ENCODE measurements around the gene ZSWIM3.
"Not testable (repeated sequence)": the region's sequence is repeated elsewhere in the genome, so short reads cannot be mapped to it uniquely, and the experiment has no call there.

Gene ZSWIM3

DNA sequence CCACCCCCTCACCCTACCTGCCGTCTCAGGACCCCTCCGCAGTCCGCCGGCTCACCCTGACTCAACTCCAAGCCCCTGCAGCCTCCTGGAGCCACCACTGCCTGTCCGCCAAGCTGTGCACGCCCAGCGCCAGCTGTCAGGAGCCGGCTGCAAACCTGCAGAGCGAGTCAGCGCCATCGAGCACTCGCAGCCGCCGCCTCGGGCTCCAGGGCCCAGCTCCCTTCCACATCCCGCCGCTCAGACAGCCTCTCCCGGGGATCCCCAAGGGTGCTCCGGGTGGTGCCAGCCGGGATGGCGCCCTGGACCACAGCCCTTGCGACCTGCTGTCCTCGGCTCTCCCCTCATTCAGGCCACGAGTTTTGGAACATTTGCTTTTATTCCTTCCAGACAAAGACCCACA is 34.6 kb upstream of the ZSWIM3 start:
- Mint-ChIP-seq H3K9me3 (no peaks in the 10 kb centered on the region), H3K4me1 (peaks cover 15% of the 10 kb centered on the region), H3K36me3 (ENCODE audit: insufficient read depth) (peaks cover 6% of the 10 kb centered on the region), H3K27ac (ENCODE audit: low read depth) (no peak overlapping the region), H3K27me3 (peaks cover 34% of the 10 kb centered on the region), H3K4me3 (no peak overlapping the region)
- ATAC-seq (replicated peaks; ENCODE audit: extremely low read depth, poor library complexity, severe bottlenecking) (no peak), DNase-seq (ENCODE audit: low spot score in 2 of 2) (no peak)

DNA sequence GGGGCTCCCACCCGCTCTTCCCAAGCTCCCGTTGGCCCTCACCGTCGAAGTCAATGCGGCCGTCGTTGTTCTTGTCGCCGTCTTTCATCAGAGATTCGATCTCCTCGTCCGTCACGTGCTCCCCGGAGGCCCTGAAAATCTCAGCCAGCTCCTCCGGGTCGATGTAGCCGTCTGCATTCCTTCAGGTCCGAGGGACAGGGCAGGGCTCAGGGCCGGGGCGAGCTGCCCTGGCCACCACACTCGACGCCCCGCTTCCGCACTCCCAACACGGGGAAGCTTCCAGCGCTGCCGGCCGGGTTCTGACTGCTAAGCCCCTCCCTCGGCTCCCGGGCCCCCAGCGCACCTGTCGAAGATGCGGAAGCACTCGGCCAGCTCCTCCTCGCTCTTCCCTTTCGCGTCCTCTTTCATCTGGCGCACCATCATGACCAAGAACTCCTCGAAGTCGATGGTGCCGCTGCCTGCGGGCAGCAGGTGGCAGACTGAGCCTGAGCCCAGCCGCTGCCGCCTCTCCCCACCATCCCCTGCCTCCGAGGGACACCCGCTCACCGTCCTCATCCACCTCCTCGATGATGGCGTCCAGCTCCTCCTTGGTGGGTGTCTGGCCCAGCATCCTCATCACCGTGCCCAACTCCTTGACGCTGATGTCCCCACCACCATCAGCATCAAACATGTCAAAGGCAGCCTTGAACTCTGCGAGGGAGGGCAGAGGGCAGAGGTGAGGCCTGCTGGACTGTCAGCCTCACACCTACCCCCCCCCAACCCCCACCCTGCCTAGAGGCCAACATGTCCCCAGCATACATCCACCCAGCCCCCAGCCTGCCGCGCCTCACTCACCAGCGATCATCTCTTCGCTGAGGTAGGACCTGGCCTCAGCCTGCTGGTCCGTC is 33.2 kb upstream of the ZSWIM3 start:
- Mint-ChIP-seq H3K27ac (ENCODE audit: low read depth) (peak overlapping the region; percentile 10), H3K9me3 (no peaks in the 10 kb centered on the region), H3K36me3 (ENCODE audit: insufficient read depth) (peaks cover 6% of the 10 kb centered on the region), H3K27me3 (peaks cover 34% of the 10 kb centered on the region), H3K4me3 (peak overlapping the region; percentile 77), H3K4me1 (peaks cover 15% of the 10 kb centered on the region)
- peak; percentile 26 for DNase-seq (ENCODE audit: low spot score in 2 of 2)
- ATAC-seq (replicated peaks; ENCODE audit: extremely low read depth, poor library complexity, severe bottlenecking) = no peak

GRCh38 chr20:45826381-45827019 is 30.9 kb upstream of the ZSWIM3 start:
- Mint-ChIP-seq H3K27me3 (peaks cover 34% of the 10 kb centered on the region), H3K4me3 (no peak overlapping the region), H3K27ac (ENCODE audit: low read depth) (no peak overlapping the region), H3K4me1 (peaks cover 15% of the 10 kb centered on the region), H3K36me3 (ENCODE audit: insufficient read depth) (peaks cover 4% of the 10 kb centered on the region), H3K9me3 (no peaks in the 10 kb centered on the region)
- no peak for DNase-seq (ENCODE audit: low spot score in 2 of 2)
- no peak for ATAC-seq (replicated peaks; ENCODE audit: extremely low read depth, poor library complexity, severe bottlenecking)

GRCh38 chr20:45827030-45827652 is 30.3 kb upstream of the ZSWIM3 start, which contains the start of gene TNNC2:
TSS of gene TNNC2 (minus strand) at chr20:45827312. CDS start at chr20:45827248, 64 bp downstream.
- DNase-seq (ENCODE audit: low spot score in 2 of 2) = no peak
- Mint-ChIP-seq H3K36me3 (ENCODE audit: insufficient read depth) (peaks cover 4% of the 10 kb centered on the region), H3K27ac (ENCODE audit: low read depth) (no peak within 1 kb of the TSS)

DNA sequence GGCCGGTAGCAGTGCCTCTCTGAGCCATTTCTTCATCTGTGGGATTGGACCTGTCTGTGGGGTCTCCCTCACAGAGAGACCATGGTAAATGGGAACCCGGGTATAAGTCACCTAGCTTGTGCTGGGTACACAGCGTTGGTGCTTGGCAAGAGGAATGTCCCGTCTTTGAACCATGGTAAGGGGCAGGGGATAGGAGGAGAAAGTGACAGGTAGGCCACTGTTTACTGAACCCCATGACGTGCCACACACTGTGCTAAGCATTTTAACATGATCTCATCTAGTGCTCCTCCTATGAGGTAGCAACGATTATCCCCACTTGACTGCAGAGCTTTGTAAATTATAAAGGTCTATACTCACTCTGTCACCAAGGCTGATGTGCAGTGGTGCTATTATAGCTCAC is 29.7 kb upstream of the ZSWIM3 start:
- no peak overlapping the region for H3K27ac Mint-ChIP-seq (ENCODE audit: low read depth)
- peaks cover 4% of the 10 kb centered on the region for H3K36me3 Mint-ChIP-seq (ENCODE audit: insufficient read depth)
- ATAC-seq (replicated peaks; ENCODE audit: extremely low read depth, poor library complexity, severe bottlenecking) (no peak), DNase-seq (ENCODE audit: low spot score in 2 of 2) (no peak)
- H3K9me3 Mint-ChIP-seq = no peaks in the 10 kb centered on the region
- H3K4me1 Mint-ChIP-seq = peaks cover 16% of the 10 kb centered on the region
- peaks cover 25% of the 10 kb centered on the region for H3K27me3 Mint-ChIP-seq
- H3K4me3 Mint-ChIP-seq = no peak overlapping the region

More at GRCh38 chr20:45827030-45827652, 30.3 kb upstream of the ZSWIM3 start, which contains the start of gene TNNC2:
- Mint-ChIP-seq H3K4me3 (no peak within 1 kb of the TSS), H3K4me1 (peaks cover 15% of the 10 kb centered on the region), H3K9me3 (no peaks in the 10 kb centered on the region), H3K27me3 (peaks cover 31% of the 10 kb centered on the region)
- ATAC-seq (replicated peaks; ENCODE audit: extremely low read depth, poor library complexity, severe bottlenecking) = no peak

- ATAC-seq (replicated peaks; ENCODE audit: extremely low read depth, poor library complexity, severe bottlenecking) (no peak), DNase-seq (ENCODE audit: low spot score in 2 of 2) (no peak)
- Mint-ChIP-seq H3K4me1 (peaks cover 24% of the 10 kb centered on the region), H3K36me3 (ENCODE audit: insufficient read depth) (peaks cover 4% of the 10 kb centered on the region), H3K4me3 (no peak overlapping the region), H3K9me3 (no peaks in the 10 kb centered on the region), H3K27me3 (peaks cover 16% of the 10 kb centered on the region), H3K27ac (ENCODE audit: low read depth) (no peak overlapping the region)
Measured at GRCh38 chr20:45828589-45828988, 28.8 kb upstream of the ZSWIM3 start.

DNA sequence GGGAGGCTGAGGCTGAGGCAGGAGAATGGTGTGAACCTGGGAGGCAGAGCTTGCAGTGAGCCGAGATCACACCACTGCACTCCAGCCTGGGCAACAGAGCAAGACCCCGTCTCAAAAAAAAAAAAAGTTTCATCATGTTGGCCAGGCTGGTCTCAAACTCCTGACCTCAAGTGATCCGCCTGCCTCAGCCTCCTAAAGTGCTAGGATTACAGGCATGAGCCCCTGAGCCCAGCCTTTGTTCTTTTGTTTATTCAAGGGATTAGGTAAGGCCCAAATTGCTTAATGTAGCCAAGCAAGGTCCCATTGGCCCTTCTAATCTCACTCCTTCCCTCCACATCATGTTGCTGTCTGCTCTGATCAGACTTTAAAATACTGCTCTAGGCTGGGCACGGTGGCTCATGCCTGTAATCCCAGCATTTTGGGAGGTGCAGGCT is 27.7 kb upstream of the ZSWIM3 start:
- H3K4me1 Mint-ChIP-seq = peaks cover 14% of the 10 kb centered on the region
- DNase-seq (ENCODE audit: low spot score in 2 of 2); H3K4me3 Mint-ChIP-seq; H3K9me3 Mint-ChIP-seq; H3K36me3 Mint-ChIP-seq (ENCODE audit: insufficient read depth); ATAC-seq (replicated peaks; ENCODE audit: extremely low read depth, poor library complexity, severe bottlenecking); H3K27me3 Mint-ChIP-seq; H3K27ac Mint-ChIP-seq (ENCODE audit: low read depth): not testable (repeated sequence)

- peaks cover 11% of the 10 kb centered on the region for H3K4me1 Mint-ChIP-seq
Measured at GRCh38 chr20:45832619-45833018, 24.8 kb upstream of the ZSWIM3 start.

GRCh38 chr20:45833030-45833882 is 24.2 kb upstream of the ZSWIM3 start, which contains the start of gene SNX21:
TSS of gene SNX21 (plus strand) at chr20:45833799. CDS start at chr20:45833920, 121 bp downstream.
- Mint-ChIP-seq H3K27me3 (no peaks in the 10 kb centered on the region), H3K36me3 (ENCODE audit: insufficient read depth) (no peaks in the 10 kb centered on the region), H3K27ac (ENCODE audit: low read depth) (peak within 1 kb of the TSS; percentile 53), H3K4me1 (peaks cover 11% of the 10 kb centered on the region), H3K4me3 (peak within 1 kb of the TSS; percentile 76), H3K9me3 (no peaks in the 10 kb centered on the region)
- DNase-seq (ENCODE audit: low spot score in 2 of 2) = no peak
- peak; percentile 57 for ATAC-seq (replicated peaks; ENCODE audit: extremely low read depth, poor library complexity, severe bottlenecking)

More at GRCh38 chr20:45832619-45833018, 24.8 kb upstream of the ZSWIM3 start:
- no peaks in the 10 kb centered on the region for H3K9me3 Mint-ChIP-seq
- H3K27me3 Mint-ChIP-seq = no peaks in the 10 kb centered on the region
- no peak for DNase-seq (ENCODE audit: low spot score in 2 of 2)
- peak overlapping the region; percentile 44 for H3K27ac Mint-ChIP-seq (ENCODE audit: low read depth)
- no peaks in the 10 kb centered on the region for H3K36me3 Mint-ChIP-seq (ENCODE audit: insufficient read depth)
- peak overlapping the region; percentile 76 for H3K4me3 Mint-ChIP-seq
- no peak for ATAC-seq (replicated peaks; ENCODE audit: extremely low read depth, poor library complexity, severe bottlenecking)

- Mint-ChIP-seq H3K4me3 (peak overlapping the region; percentile 76), H3K27ac (ENCODE audit: low read depth) (peak overlapping the region; percentile 53), H3K27me3 (no peaks in the 10 kb centered on the region), H3K4me1 (peaks cover 11% of the 10 kb centered on the region), H3K9me3 (no peaks in the 10 kb centered on the region), H3K36me3 (ENCODE audit: insufficient read depth) (no peaks in the 10 kb centered on the region)
- ATAC-seq (replicated peaks; ENCODE audit: extremely low read depth, poor library complexity, severe bottlenecking) (peak; percentile 47), DNase-seq (ENCODE audit: low spot score in 2 of 2) (no peak)
Measured at GRCh38 chr20:45833883-45834796, 23.3 kb upstream of the ZSWIM3 start.

DNA sequence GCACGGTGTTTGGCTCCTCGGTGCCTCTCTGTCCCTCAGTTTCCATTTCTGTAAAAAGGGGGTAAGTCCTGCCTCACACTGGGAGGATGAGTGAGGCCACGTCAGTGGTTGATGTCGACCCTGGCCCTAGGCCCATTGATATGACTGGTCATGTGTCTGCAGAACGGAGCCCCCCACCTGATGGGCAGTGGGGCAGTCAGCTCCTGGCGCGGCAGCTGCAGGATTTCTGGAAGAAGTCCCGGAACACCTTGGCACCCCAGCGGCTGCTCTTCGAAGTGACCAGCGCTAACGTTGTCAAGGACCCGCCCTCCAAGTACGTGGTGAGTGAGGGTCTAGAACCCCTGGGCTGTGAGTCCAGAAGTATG is 22.6 kb upstream of the ZSWIM3 start:
- Mint-ChIP-seq H3K4me3 (peak overlapping the region; percentile 76), H3K36me3 (ENCODE audit: insufficient read depth) (no peaks in the 10 kb centered on the region), H3K4me1 (peaks cover 11% of the 10 kb centered on the region), H3K27me3 (no peaks in the 10 kb centered on the region), H3K9me3 (no peaks in the 10 kb centered on the region), H3K27ac (ENCODE audit: low read depth) (peak overlapping the region; percentile 53)
- ATAC-seq (replicated peaks; ENCODE audit: extremely low read depth, poor library complexity, severe bottlenecking) (no peak), DNase-seq (ENCODE audit: low spot score in 2 of 2) (no peak)
